HepG2 (cell line): ENCODE results near the gene ZPR1. TPM values are rescaled to one million over a fixed set of nuclear protein-coding genes. Genes with fewer than 3 reads are reported as not detected.

Source experiments
- ATAC-seq: fragments of 200-7000 bp; cut with Tn5 transposase; 3 replicates; pipeline ENCODE4 v1.9.1; 2020; ENCODE audit warnings: mild to moderate bottlenecking, moderate library complexity
- BruUV-seq: library from RNA; stranded (reverse); fragments of 400-500 nt; replicated peaks from 2 replicates; lab custom pipeline; 2021; lab: Mats Ljungman, UMichigan
- CTCF ChIA-PET: fragments of 300-600 bp; formaldehyde crosslinking; extraction: SDS; loops from one replicate; lab custom pipeline; 2021; ENCODE audit warnings: low total read pairs, inconsistent platforms, low intra/inter-chr PET ratio; lab: Yijun Ruan, JAX
- POLR2A ChIA-PET: fragments of 350-600 bp; sonication (Branson Sonifier 250); formaldehyde crosslinking; loops from one replicate; lab custom pipeline; 2020; ENCODE audit warnings: antibody characterized with exemption, inconsistent platforms; lab: Yijun Ruan, JAX
- DNase-seq: peaks from one replicate; pipeline ENCODE4 v3.0.0-alpha.2; 2015; ENCODE audit warnings: low spot score
- FAIRE-seq: peaks from 3 replicates; lab custom pipeline; 2011; peaks lifted over from hg19 to GRCh38; lab: Jason Lieb, UNC
- H2AFZ ChIP-seq: one replicate; pipeline ENCODE4 v1.6.1; 2011; ENCODE audit warnings: low read length, inconsistent platforms
- H3K27ac ChIP-seq: fragments of 300-600 bp; 3 replicates; pipeline ENCODE4 v1.8.0; 2011; ENCODE audit warnings: mixed run types, mild to moderate bottlenecking, mixed read lengths, low read length, inconsistent platforms; ENCODE audit not compliant: insufficient read depth; ENCODE audit errors: extremely low read length
- H3K27me3 ChIP-seq, 2 experiments: fragments of 200-600 bp in 1 of 2; 2 replicates in 1 of 2; 3 replicates in 1 of 2; pipeline versions ENCODE4 v1.6.0 to v1.8.0; 2011; ENCODE audit warnings: low read length in 2 of 2, mild to moderate bottlenecking in 2 of 2, moderate library complexity in 2 of 2, inconsistent platforms in 1 of 2; ENCODE audit not compliant: insufficient read depth in 2 of 2, control insufficient read depth in 1 of 2
- H3K36me3 ChIP-seq, 2 experiments: fragments of 200-600 bp in 1 of 2; replicated peaks in 1 of 2; 2 replicates in 1 of 2; 3 replicates in 1 of 2; pipeline versions ENCODE4 v1.5.1 to v1.8.0; 2011; ENCODE audit warnings: low read length in 2 of 2, inconsistent platforms in 1 of 2; ENCODE audit not compliant: insufficient read depth in 2 of 2, control insufficient read depth in 1 of 2
- H3K4me1 ChIP-seq: 2 replicates; pipeline ENCODE4 v1.5.1; 2012; ENCODE audit warnings: low read length, inconsistent platforms; ENCODE audit not compliant: insufficient read depth
- H3K4me2 ChIP-seq: 2 replicates; pipeline ENCODE4 v1.6.0; 2011; ENCODE audit warnings: low read depth, low read length, inconsistent platforms
- H3K4me3 ChIP-seq, 3 experiments: fragments of 200-600 bp in 1 of 3; sonication (generic), shearing (Covaris generic) in 1 of 3; replicated peaks in 1 of 3; 2 replicates each; pipeline ENCODE4 v1.5.1; 2011 to 2016; ENCODE audit warnings: low read length in 3 of 3, inconsistent platforms in 2 of 3, low read depth in 2 of 3, mild to moderate bottlenecking in 2 of 3, control low read depth in 1 of 3, mixed read lengths in 1 of 3; ENCODE audit not compliant: insufficient read depth in 1 of 3
- H3K79me2 ChIP-seq: one replicate; pipeline ENCODE4 v1.6.1; 2011; ENCODE audit warnings: low read length, inconsistent platforms; ENCODE audit not compliant: insufficient read depth
- H3K9ac ChIP-seq: 2 replicates; pipeline ENCODE4 v1.6.0; 2011; ENCODE audit warnings: mild to moderate bottlenecking, low read depth, low read length, inconsistent platforms; ENCODE audit not compliant: insufficient read depth
- H3K9me3 ChIP-seq: 2 replicates; pipeline ENCODE4 v1.5.1; 2012; ENCODE audit warnings: mild to moderate bottlenecking, low read length
- H4K20me1 ChIP-seq: 2 replicates; pipeline ENCODE4 v1.6.0; 2011; ENCODE audit warnings: inconsistent platforms, mild to moderate bottlenecking, low read length, moderate library complexity; ENCODE audit not compliant: insufficient read depth
- ARNT ChIP-seq: fragments of 450-650 bp; IDR thresholded peaks from 2 replicates; pipeline ENCODE4 v1.6.1; 2017
- CREM ChIP-seq, 2 experiments: sonication (generic) in 1 of 2; formaldehyde crosslinking in 1 of 2; IDR thresholded peaks; 2 replicates each; pipeline versions ENCODE4 v1.4.0 to v1.6.1; 2016 to 2020; ENCODE audit warnings: antibody characterized with exemption in 1 of 2, mild to moderate bottlenecking in 1 of 2, missing genetic modification reagents in 1 of 2
- ELF3 ChIP-seq: IDR thresholded peaks from 2 replicates; pipeline ENCODE4 v1.6.1; 2016; ENCODE audit warnings: missing genetic modification reagents, missing compliant biosample characterization
- ESRRA ChIP-seq: sonication (generic); formaldehyde crosslinking; IDR thresholded peaks from 2 replicates; pipeline ENCODE4 v1.5.1; 2020; ENCODE audit warnings: mild to moderate bottlenecking, low read depth, missing genetic modification reagents
- MAFG ChIP-seq: sonication (generic); formaldehyde crosslinking; IDR thresholded peaks from 2 replicates; pipeline ENCODE4 v1.5.1; 2020; ENCODE audit warnings: mild to moderate bottlenecking, missing genetic modification reagents
- PAX8 ChIP-seq: sonication (generic); formaldehyde crosslinking; IDR thresholded peaks from 2 replicates; pipeline ENCODE4 v1.8.0; 2022; ENCODE audit warnings: mild to moderate bottlenecking, missing genetic modification reagents, borderline replicate concordance
- SMARCC2 ChIP-seq: fragments of 450-650 bp; IDR thresholded peaks from 2 replicates; pipeline ENCODE4 v1.6.1; 2017; ENCODE audit warnings: antibody characterized with exemption, mild to moderate bottlenecking
- SRSF4 ChIP-seq: fragments of 200-400 bp; formaldehyde crosslinking; IDR thresholded peaks from one replicate; pipeline ENCODE4 v1.6.1; 2018; ENCODE audit warnings: mild to moderate bottlenecking, low read depth, low read length, moderate library complexity; ENCODE audit not compliant: poor library complexity, severe bottlenecking
- SRSF9 ChIP-seq: fragments of 200-400 bp; formaldehyde crosslinking; IDR thresholded peaks from 2 replicates; pipeline ENCODE4 v1.6.1; 2018; ENCODE audit warnings: borderline replicate concordance, mild to moderate bottlenecking, low read depth, low read length; ENCODE audit not compliant: insufficient read depth, poor library complexity, severe bottlenecking
- ZNF234 ChIP-seq: sonication (generic); formaldehyde crosslinking; conservative IDR thresholded peaks from 2 replicates; pipeline ENCODE4 v1.5.1; 2020; ENCODE audit warnings: mild to moderate bottlenecking, missing genetic modification reagents
- ZNF44 ChIP-seq: sonication (generic); formaldehyde crosslinking; IDR thresholded peaks from 2 replicates; pipeline ENCODE4 v1.5.1; 2020; ENCODE audit warnings: mild to moderate bottlenecking, missing genetic modification reagents
- ZNF768 ChIP-seq: sonication (generic); formaldehyde crosslinking; IDR thresholded peaks from 2 replicates; pipeline ENCODE4 v1.4.0; 2020; ENCODE audit warnings: missing genetic modification reagents
- ZSCAN21 ChIP-seq: sonication (generic); formaldehyde crosslinking; IDR thresholded peaks from 2 replicates; pipeline ENCODE4 v1.8.0; 2022; ENCODE audit warnings: mild to moderate bottlenecking, missing genetic modification reagents, moderate library complexity, borderline replicate concordance
- WGBS: methylation state at CpG from one replicate; pipeline ENCODE4 v1.1.6; 2017; ENCODE audit warnings: low lambda C conversion rate; 5-methylcytosine and 5-hydroxymethylcytosine counted together
- in situ Hi-C: cut with HindIII; loops from 2 replicates; pipeline ENCODE4 v1.10.0; 2017; ENCODE audit warnings: low pct_unique_long_range_greater_than_20kb; ENCODE audit not compliant: extremely low pct_ligation_motif_present
- intact Hi-C: fragments of 100-400 bp; cut with micrococcal nuclease; formaldehyde crosslinking; loops from one replicate; pipeline ENCODE4 v1.10.0; 2022; ENCODE audit not compliant: unreplicated experiment
- polyA plus RNA-seq, 8 experiments: library from polyadenylated mRNA; depleted of rRNA in 3 of 8; stranded (reverse) in 7 of 8; unstranded in 1 of 8; fragments of >200 nt; fragmentation: Illumina TruSeq in 4 of 8; extraction: Trizol in 4 of 8; gene quantifications; 2 replicates each; pipeline versions ENCODE4 v1.2.1 to v1.2.3, GENCODE V29; 2011 to 2016; ENCODE audit warnings: low read depth in 4 of 8, missing spikeins in 1 of 8, mixed read lengths in 1 of 8; ENCODE audit not compliant: insufficient read depth in 1 of 8
- total RNA-seq, 5 experiments: library from RNA; depleted of rRNA; stranded (reverse); fragments of >200 nt; fragmentation: Illumina TruSeq; extraction: Trizol; gene quantifications; 2 replicates each; pipeline ENCODE4 v1.2.3, GENCODE V29; 2016; ENCODE audit warnings: low read depth in 1 of 5
- TF ChIP-seq, protein P1 (sequence below): sonication (generic); formaldehyde crosslinking; IDR thresholded peaks from 2 replicates; pipeline ENCODE4 v1.5.1; 2020; ENCODE audit warnings: mild to moderate bottlenecking, moderate library complexity, missing genetic modification reagents
- TF ChIP-seq, protein P2 (sequence below): sonication (generic); formaldehyde crosslinking; IDR thresholded peaks from 2 replicates; pipeline ENCODE4 v1.5.1; 2020; ENCODE audit warnings: missing genetic modification reagents, mild to moderate bottlenecking, borderline replicate concordance
- TF ChIP-seq, protein P3 (sequence below): sonication (generic); formaldehyde crosslinking; IDR thresholded peaks from 2 replicates; pipeline ENCODE4 v1.4.0; 2020; ENCODE audit warnings: mild to moderate bottlenecking, missing genetic modification reagents, borderline replicate concordance

ZPR1 gene
- total and polyA plus RNA-seq, 2 of the 13 experiments (the other 11 are each of a cell fraction or from before 2014, with no cell fraction given): 40.0 to 79.3 TPM

DNA sequence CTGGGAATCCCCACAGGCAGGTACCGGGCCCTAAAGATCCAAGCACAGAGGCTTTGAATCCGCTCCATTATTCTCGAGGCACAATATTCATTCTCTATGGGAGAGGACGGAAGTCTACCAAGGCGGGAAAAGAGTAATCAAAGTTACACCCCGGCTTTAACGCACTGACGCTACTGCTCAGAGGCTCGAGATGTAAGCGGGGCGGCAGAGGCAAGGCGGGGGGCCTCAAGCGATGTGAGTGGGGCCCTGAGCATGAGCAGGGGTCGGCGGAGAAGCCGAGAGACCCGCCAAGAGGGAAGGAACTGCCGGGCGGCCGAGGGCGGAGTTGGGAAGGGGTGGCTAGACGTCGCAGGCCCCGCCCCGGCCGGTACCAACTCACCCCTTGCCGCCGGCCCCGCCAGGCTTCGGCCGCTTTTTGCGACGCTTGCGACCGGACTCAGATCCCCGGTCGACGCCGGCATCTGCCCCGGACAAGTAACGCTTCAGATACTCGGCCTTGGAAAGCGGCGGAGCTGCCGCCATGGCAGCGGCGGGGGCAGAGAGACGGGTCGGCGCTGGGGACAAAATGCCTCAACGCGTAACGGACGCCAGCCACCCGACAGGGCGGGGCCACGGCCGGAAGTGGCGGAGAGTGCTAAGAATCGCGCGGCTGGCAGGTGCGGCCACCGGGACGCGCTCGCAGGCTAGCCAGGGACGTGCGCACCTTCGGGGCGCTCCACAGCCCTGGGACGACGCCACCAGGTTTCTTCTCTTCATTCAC lies 15.2 kb downstream of the ZPR1 start, which contains the start of gene BUD13:
TSS of gene BUD13 (minus strand) at position 545 of the 760 bp plus-strand sequence. CDS start at position 522, 23 bp downstream.
- peak; percentile 95 for ATAC-seq
- WGBS: under 1% methylated on average over 27 of the region's 73 CpGs
- ChIA-PET POLR2A (interaction anchor here (0.9 to 8.4 kb wide), 11 partner anchors 16 to 406 kb away, joined by 3 to 78 read pairs (median 5); partner anchors contain the start of genes APOA1, APOA5, APOC3 and PAFAH1B2), CTCF (no interaction called here)
- in situ Hi-C loops: no loop called here
- Histone ChIP-seq H3K4me2 (peak within 1 kb of the TSS; percentile 97), H3K4me1 (peaks cover 42% of the 10 kb centered on the region), H3K9ac (peak within 1 kb of the TSS; percentile 84), H3K27ac (peak within 1 kb of the TSS; percentile 75), H3K9me3 (no peaks in the 10 kb centered on the region), H3K27me3 (no peaks in the 10 kb centered on the region), H4K20me1 (no peaks in the 10 kb centered on the region; the same call in 1 of the 2 replicates), H2AFZ (peak within 1 kb of the TSS; percentile 76), H3K4me3 (peak within 1 kb of the TSS; percentile 89 to 98 (median 92)), H3K36me3 (peaks cover 7 to 13% of the 10 kb centered on the region in 2 experiments), H3K79me2 (peaks cover 29% of the 10 kb centered on the region)
- peak; percentile 78 for DNase-seq
- intact Hi-C loops: no loop called here
- BruUV-seq: TSS peak; percentile 65
- no peak for FAIRE-seq
- TF ChIP-seq CREM (IDR thresholded peaks at IDR 0.05): no peak
- no peak for TF ChIP-seq CREM (CRISPR knock-in tag; IDR thresholded peaks at IDR 0.05)
- TF ChIP-seq MAFG (CRISPR knock-in tag): no peak
- peak; percentile 79; the same call in 1 of the 2 replicates for TF ChIP-seq ZNF44
- TF ChIP-seq ZNF234 (CRISPR knock-in tag): 0 out of 2 replicates have a peak, but pooled peaks have one; percentile 27
- TF ChIP-seq, protein P1, sequence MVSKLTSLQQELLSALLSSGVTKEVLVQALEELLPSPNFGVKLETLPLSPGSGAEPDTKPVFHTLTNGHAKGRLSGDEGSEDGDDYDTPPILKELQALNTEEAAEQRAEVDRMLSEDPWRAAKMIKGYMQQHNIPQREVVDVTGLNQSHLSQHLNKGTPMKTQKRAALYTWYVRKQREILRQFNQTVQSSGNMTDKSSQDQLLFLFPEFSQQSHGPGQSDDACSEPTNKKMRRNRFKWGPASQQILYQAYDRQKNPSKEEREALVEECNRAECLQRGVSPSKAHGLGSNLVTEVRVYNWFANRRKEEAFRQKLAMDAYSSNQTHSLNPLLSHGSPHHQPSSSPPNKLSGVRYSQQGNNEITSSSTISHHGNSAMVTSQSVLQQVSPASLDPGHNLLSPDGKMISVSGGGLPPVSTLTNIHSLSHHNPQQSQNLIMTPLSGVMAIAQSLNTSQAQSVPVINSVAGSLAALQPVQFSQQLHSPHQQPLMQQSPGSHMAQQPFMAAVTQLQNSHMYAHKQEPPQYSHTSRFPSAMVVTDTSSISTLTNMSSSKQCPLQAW: peak; percentile 55; the same call in 1 of the 2 replicates
- TF ChIP-seq ZNF768 (CRISPR knock-in tag): peak; percentile 82
- no peak for TF ChIP-seq SRSF9
- TF ChIP-seq, protein P2, sequence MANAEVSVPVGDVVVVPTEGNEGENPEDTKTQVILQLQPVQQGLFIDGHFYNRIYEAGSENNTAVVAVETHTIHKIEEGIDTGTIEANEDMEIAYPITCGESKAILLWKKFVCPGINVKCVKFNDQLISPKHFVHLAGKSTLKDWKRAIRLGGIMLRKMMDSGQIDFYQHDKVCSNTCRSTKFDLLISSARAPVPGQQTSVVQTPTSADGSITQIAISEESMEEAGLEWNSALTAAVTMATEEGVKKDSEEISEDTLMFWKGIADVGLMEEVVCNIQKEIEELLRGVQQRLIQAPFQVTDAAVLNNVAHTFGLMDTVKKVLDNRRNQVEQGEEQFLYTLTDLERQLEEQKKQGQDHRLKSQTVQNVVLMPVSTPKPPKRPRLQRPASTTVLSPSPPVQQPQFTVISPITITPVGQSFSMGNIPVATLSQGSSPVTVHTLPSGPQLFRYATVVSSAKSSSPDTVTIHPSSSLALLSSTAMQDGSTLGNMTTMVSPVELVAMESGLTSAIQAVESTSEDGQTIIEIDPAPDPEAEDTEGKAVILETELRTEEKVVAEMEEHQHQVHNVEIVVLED: peak; percentile 87
- peak; percentile 79; the same call in 1 of the 2 replicates for TF ChIP-seq ESRRA (CRISPR knock-in tag)
- TF ChIP-seq ZSCAN21 (CRISPR knock-in tag): peak; percentile 94
- TF ChIP-seq, protein P3, sequence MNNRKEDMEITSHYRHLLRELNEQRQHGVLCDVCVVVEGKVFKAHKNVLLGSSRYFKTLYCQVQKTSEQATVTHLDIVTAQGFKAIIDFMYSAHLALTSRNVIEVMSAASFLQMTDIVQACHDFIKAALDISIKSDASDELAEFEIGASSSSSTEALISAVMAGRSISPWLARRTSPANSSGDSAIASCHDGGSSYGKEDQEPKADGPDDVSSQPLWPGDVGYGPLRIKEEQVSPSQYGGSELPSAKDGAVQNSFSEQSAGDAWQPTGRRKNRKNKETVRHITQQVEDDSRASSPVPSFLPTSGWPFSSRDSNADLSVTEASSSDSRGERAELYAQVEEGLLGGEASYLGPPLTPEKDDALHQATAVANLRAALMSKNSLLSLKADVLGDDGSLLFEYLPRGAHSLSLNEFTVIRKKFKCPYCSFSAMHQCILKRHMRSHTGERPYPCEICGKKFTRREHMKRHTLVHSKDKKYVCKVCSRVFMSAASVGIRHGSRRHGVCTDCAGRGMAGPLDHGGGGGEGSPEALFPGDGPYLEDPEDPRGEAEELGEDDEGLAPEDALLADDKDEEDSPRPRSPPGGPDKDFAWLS: 0 out of 2 replicates have a peak, but pooled peaks have one; percentile 36
- TF ChIP-seq ARNT: no peak
- TF ChIP-seq ELF3 (CRISPR knock-in tag): peak; percentile 91
- peak; percentile 52 for TF ChIP-seq SRSF4
- no peak for TF ChIP-seq SMARCC2
- TF ChIP-seq PAX8: peak; percentile 87; the same call in 1 of the 2 replicates
